Measurements from ENCODE around the gene ZNF655.
A peak's percentile ranks its signal among the peaks of the same experiment; 100 is the strongest.

DNA sequence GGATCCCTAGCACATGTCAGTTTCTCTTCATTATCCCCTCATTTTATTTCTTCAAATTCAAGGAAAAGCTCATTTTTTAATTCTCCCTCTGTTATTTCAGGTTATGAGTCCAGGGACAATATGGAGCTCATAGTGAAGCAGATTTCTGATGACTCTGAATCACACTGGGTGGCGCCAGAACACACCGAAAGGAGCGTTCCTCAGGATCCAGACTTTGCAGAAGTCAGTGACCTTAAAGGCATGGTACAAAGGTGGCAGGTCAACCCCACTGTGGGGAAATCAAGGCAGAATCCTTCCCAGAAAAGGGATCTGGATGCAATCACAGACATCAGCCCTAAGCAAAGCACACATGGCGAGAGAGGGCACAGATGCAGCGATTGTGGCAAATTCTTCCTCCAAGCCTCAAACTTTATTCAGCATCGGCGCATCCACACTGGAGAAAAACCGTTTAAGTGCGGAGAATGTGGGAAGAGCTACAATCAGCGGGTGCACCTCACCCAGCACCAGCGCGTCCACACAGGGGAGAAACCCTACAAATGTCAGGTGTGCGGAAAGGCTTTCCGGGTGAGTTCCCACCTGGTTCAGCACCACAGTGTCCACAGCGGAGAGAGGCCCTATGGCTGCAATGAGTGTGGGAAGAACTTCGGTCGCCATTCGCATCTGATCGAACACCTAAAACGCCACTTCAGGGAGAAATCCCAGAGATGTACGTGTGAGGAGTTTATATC, 32.6 kb upstream of the ZNF655 start:
- TF ChIP-seq CTCF (IDR thresholded peaks at IDR 0.05) (peak in 2 of 12 donors; percentile 7 to 11), POLR2A (IDR thresholded peaks at IDR 0.05) (no peak)

Data from heart left ventricle (tissue), 13 donors.